ENCODE data around the gene PCSK5.
"Not testable (repeated sequence)": the region's sequence is repeated elsewhere in the genome, so short reads cannot be mapped to it uniquely, and the experiment has no call there.

PCSK5 gene

GRCh38 chr9:76049341-76049740 is 158.9 kb downstream of the PCSK5 start:
- no peak for DNase-seq (ENCODE audit: low read depth in 2 of 3, low spot score in 2 of 3)

- no peak for DNase-seq (ENCODE audit: low read depth in 2 of 3, low spot score in 2 of 3)
These were observed 177.2 kb downstream of the PCSK5 start for GRCh38 chr9:76067696-76068095.

GRCh38 chr9:76077537-76077936 is 187.1 kb downstream of the PCSK5 start:
- no peak for DNase-seq (ENCODE audit: low read depth in 2 of 3, low spot score in 2 of 3)

GRCh38 chr9:76081281-76081680 is 190.8 kb downstream of the PCSK5 start:
- DNase-seq (ENCODE audit: low read depth in 2 of 3, low spot score in 2 of 3) = not testable (repeated sequence)

GRCh38 chr9:76082057-76082456 is 191.6 kb downstream of the PCSK5 start:
- no peak for DNase-seq (ENCODE audit: low read depth in 2 of 3, low spot score in 2 of 3)

GRCh38 chr9:76085596-76085995 is 195.1 kb downstream of the PCSK5 start:
- DNase-seq (ENCODE audit: low read depth in 2 of 3, low spot score in 2 of 3) = no peak

GRCh38 chr9:76086539-76086938 is 196.1 kb downstream of the PCSK5 start:
- no peak for DNase-seq (ENCODE audit: low read depth in 2 of 3, low spot score in 2 of 3)

- no peak for DNase-seq (ENCODE audit: low read depth in 2 of 3, low spot score in 2 of 3)
These were observed 197.5 kb downstream of the PCSK5 start for GRCh38 chr9:76087976-76088375.

- no peak for DNase-seq (ENCODE audit: low read depth in 2 of 3, low spot score in 2 of 3)
These were observed 199.9 kb downstream of the PCSK5 start for GRCh38 chr9:76090330-76090729.

- no peak for DNase-seq (ENCODE audit: low read depth in 2 of 3, low spot score in 2 of 3)
These were observed 200.4 kb downstream of the PCSK5 start for GRCh38 chr9:76090909-76091308.

- no peak for DNase-seq (ENCODE audit: low read depth in 2 of 3, low spot score in 2 of 3)
These were observed 202.1 kb downstream of the PCSK5 start for GRCh38 chr9:76092572-76092971.

- no peak for DNase-seq (ENCODE audit: low read depth in 2 of 3, low spot score in 2 of 3)
These were observed 205.1 kb downstream of the PCSK5 start for GRCh38 chr9:76095585-76095984.

GRCh38 chr9:76099516-76099915 is 209.0 kb downstream of the PCSK5 start:
- DNase-seq (ENCODE audit: low read depth in 2 of 3, low spot score in 2 of 3) = no peak

GRCh38 chr9:76101075-76101474 is 210.6 kb downstream of the PCSK5 start:
- no peak for DNase-seq (ENCODE audit: low read depth in 2 of 3, low spot score in 2 of 3)

- no peak for DNase-seq (ENCODE audit: low read depth in 2 of 3, low spot score in 2 of 3)
These were observed 211.0 kb downstream of the PCSK5 start for GRCh38 chr9:76101491-76101890.

GRCh38 chr9:76101947-76102346 is 211.5 kb downstream of the PCSK5 start:
- no peak for DNase-seq (ENCODE audit: low read depth in 2 of 3, low spot score in 2 of 3)

- no peak for DNase-seq (ENCODE audit: low read depth in 2 of 3, low spot score in 2 of 3)
These were observed 213.2 kb downstream of the PCSK5 start for GRCh38 chr9:76103531-76104315.

GRCh38 chr9:76107482-76107881 is 217.0 kb downstream of the PCSK5 start:
- no peak for DNase-seq (ENCODE audit: low read depth in 2 of 3, low spot score in 2 of 3)

- DNase-seq (ENCODE audit: low read depth in 2 of 3, low spot score in 2 of 3) = no peak
These were observed 219.5 kb downstream of the PCSK5 start for GRCh38 chr9:76109953-76110352.

- no peak for DNase-seq (ENCODE audit: low read depth in 2 of 3, low spot score in 2 of 3)
These were observed 221.7 kb downstream of the PCSK5 start for GRCh38 chr9:76112151-76112550.

GRCh38 chr9:76114144-76114543 is 223.7 kb downstream of the PCSK5 start:
- no peak for DNase-seq (ENCODE audit: low read depth in 2 of 3, low spot score in 2 of 3)

- no peak for DNase-seq (ENCODE audit: low read depth in 2 of 3, low spot score in 2 of 3)
These were observed 224.9 kb downstream of the PCSK5 start for GRCh38 chr9:76115396-76115795.

- DNase-seq (ENCODE audit: low read depth in 2 of 3, low spot score in 2 of 3) = no peak
These were observed 225.6 kb downstream of the PCSK5 start for GRCh38 chr9:76115982-76116646.
